Measurements from ENCODE around the gene ADAMTS2.

DNA sequence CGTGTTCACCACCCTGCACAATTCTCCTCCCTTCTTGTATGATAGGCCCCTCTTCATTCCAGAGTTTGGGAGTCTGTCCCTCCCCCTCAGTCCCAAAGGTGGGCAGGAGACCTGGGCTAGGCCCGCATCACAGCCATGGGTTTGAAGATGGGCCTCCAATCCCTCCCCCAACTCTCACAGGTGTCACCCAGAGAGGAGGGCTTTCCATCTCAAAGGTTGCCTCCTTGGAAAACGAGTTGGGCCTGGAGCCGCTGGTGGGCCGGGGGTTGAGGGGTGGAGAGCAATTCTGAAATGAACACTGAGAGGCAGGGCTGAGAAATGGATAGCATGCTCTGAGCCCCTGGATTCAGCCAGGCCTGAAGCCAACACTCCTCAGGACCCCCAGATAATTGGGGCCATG lies 6.2 kb downstream of the ADAMTS2 start:
- TF ChIP-seq, protein P1, sequence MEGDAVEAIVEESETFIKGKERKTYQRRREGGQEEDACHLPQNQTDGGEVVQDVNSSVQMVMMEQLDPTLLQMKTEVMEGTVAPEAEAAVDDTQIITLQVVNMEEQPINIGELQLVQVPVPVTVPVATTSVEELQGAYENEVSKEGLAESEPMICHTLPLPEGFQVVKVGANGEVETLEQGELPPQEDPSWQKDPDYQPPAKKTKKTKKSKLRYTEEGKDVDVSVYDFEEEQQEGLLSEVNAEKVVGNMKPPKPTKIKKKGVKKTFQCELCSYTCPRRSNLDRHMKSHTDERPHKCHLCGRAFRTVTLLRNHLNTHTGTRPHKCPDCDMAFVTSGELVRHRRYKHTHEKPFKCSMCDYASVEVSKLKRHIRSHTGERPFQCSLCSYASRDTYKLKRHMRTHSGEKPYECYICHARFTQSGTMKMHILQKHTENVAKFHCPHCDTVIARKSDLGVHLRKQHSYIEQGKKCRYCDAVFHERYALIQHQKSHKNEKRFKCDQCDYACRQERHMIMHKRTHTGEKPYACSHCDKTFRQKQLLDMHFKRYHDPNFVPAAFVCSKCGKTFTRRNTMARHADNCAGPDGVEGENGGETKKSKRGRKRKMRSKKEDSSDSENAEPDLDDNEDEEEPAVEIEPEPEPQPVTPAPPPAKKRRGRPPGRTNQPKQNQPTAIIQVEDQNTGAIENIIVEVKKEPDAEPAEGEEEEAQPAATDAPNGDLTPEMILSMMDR (conservative IDR thresholded peaks at IDR 0.05): no peak
- TF ChIP-seq ZFX (IDR thresholded peaks at IDR 0.05): no peak
